ENCODE measurements around the gene ZNF610.
A peak's percentile ranks its signal among the peaks of the same experiment; 100 is the strongest.
"Not testable (repeated sequence)": the region's sequence is repeated elsewhere in the genome, so short reads cannot be mapped to it uniquely, and the experiment has no call there.

The ZNF610 gene

GRCh38 chr19:52336117-52336790, at the start of gene ZNF610:
Gene ZNF610 (plus strand): TSS chr19:52336243. CDS start chr19:52349173, 12,930 bp downstream.
- DNase-seq (ENCODE audit: low spot score in 2 of 2) (peak; percentile 81 to 91), ATAC-seq (peak; percentile 92)
- Mint-ChIP-seq H3K4me1 (peaks cover 11% of the 10 kb centered on the region), H3K36me3 (peaks cover 9% of the 10 kb centered on the region), H3K4me3 (peak within 1 kb of the TSS; percentile 86), H3K9me3 (peaks cover 25% of the 10 kb centered on the region), H3K27ac (peak within 1 kb of the TSS; percentile 96)

GRCh38 chr19:52286256-52286655, 49.8 kb upstream of the ZNF610 start:
- no peak overlapping the region for H3K4me3 Mint-ChIP-seq
- no peak overlapping the region for H3K27ac Mint-ChIP-seq
- ATAC-seq (no peak), DNase-seq (ENCODE audit: low spot score in 2 of 2) (no peak)
- H3K4me1 Mint-ChIP-seq: peaks cover 7% of the 10 kb centered on the region
- peaks cover 7% of the 10 kb centered on the region for H3K9me3 Mint-ChIP-seq
- peaks cover 95% of the 10 kb centered on the region for H3K36me3 Mint-ChIP-seq

GRCh38 chr19:52291781-52292180, 44.3 kb upstream of the ZNF610 start:
- H3K4me3 Mint-ChIP-seq: no peak overlapping the region
- no peaks in the 10 kb centered on the region for H3K4me1 Mint-ChIP-seq
- peaks cover 68% of the 10 kb centered on the region for H3K36me3 Mint-ChIP-seq
- ATAC-seq (no peak), DNase-seq (ENCODE audit: low spot score in 2 of 2) (no peak)
- no peak overlapping the region for H3K27ac Mint-ChIP-seq
- no peaks in the 10 kb centered on the region for H3K9me3 Mint-ChIP-seq

GRCh38 chr19:52292946-52293345, 43.1 kb upstream of the ZNF610 start:
- H3K4me3 Mint-ChIP-seq; ATAC-seq; DNase-seq (ENCODE audit: low spot score in 2 of 2); H3K27ac Mint-ChIP-seq; H3K9me3 Mint-ChIP-seq: not testable (repeated sequence)
- H3K36me3 Mint-ChIP-seq: peaks cover 68% of the 10 kb centered on the region
- peaks cover 11% of the 10 kb centered on the region for H3K4me1 Mint-ChIP-seq

DNA sequence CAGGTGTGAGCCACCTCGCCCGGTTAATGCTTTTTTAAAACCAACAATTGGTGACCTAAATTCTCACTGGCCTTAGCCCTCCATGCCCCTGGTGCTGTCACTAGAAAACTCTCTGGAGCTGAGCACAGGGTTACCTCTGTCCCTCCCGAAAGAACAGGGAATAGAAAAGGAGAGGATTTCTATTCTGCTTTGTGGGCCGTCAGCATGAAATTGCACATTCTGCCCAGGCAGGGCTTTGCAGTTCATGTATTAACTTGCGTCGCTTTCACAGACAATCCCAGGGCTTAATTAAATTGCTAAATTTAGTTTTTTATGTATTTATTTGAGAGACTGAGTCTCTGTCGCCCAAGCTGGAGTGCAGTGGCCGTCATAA, 39.7 kb upstream of the ZNF610 start:
- Mint-ChIP-seq H3K36me3 (peaks cover 62% of the 10 kb centered on the region), H3K4me1 (peaks cover 20% of the 10 kb centered on the region), H3K27ac (peak overlapping the region; percentile 100), H3K4me3 (peak overlapping the region; percentile 82), H3K9me3 (peaks cover 10% of the 10 kb centered on the region)
- no peak for DNase-seq (ENCODE audit: low spot score in 2 of 2)
- ATAC-seq: peak; percentile 15

GRCh38 chr19:52296773-52297600, 39.1 kb upstream of the ZNF610 start, which contains the start of gene ZNF480:
Gene ZNF480 (plus strand): TSS chr19:52297169. CDS start chr19:52300413, 3,244 bp downstream.
- Mint-ChIP-seq H3K4me1 (peaks cover 20% of the 10 kb centered on the region), H3K36me3 (peaks cover 66% of the 10 kb centered on the region), H3K9me3 (peaks cover 13% of the 10 kb centered on the region), H3K4me3 (peak within 1 kb of the TSS; percentile 82), H3K27ac (peak within 1 kb of the TSS; percentile 100)
- ATAC-seq (peak; percentile 92), DNase-seq (ENCODE audit: low spot score in 2 of 2) (peak; percentile 61 to 84)

GRCh38 chr19:52297601-52298364, 38.3 kb upstream of the ZNF610 start:
- H3K27ac Mint-ChIP-seq: peak overlapping the region; percentile 100
- DNase-seq (ENCODE audit: low spot score in 2 of 2): no peak
- peaks cover 73% of the 10 kb centered on the region for H3K36me3 Mint-ChIP-seq
- peaks cover 20% of the 10 kb centered on the region for H3K4me1 Mint-ChIP-seq
- ATAC-seq: no peak
- peaks cover 17% of the 10 kb centered on the region for H3K9me3 Mint-ChIP-seq
- peak overlapping the region; percentile 82 for H3K4me3 Mint-ChIP-seq

- no peak for DNase-seq (ENCODE audit: low spot score in 2 of 2)
- H3K4me3 Mint-ChIP-seq: no peak overlapping the region
- ATAC-seq: no peak
- H3K36me3 Mint-ChIP-seq: peaks cover 36% of the 10 kb centered on the region
- no peak overlapping the region for H3K27ac Mint-ChIP-seq
- no peaks in the 10 kb centered on the region for H3K4me1 Mint-ChIP-seq
- peaks cover 18% of the 10 kb centered on the region for H3K9me3 Mint-ChIP-seq
Observed at GRCh38 chr19:52307275-52307674, 28.8 kb upstream of the ZNF610 start.

GRCh38 chr19:52322429-52322828, 13.6 kb upstream of the ZNF610 start:
- Mint-ChIP-seq H3K27ac (no peak overlapping the region), H3K36me3 (peaks cover 53% of the 10 kb centered on the region), H3K4me1 (no peaks in the 10 kb centered on the region), H3K9me3 (peaks cover 32% of the 10 kb centered on the region), H3K4me3 (no peak overlapping the region)
- no peak for ATAC-seq
- no peak for DNase-seq (ENCODE audit: low spot score in 2 of 2)

DNA sequence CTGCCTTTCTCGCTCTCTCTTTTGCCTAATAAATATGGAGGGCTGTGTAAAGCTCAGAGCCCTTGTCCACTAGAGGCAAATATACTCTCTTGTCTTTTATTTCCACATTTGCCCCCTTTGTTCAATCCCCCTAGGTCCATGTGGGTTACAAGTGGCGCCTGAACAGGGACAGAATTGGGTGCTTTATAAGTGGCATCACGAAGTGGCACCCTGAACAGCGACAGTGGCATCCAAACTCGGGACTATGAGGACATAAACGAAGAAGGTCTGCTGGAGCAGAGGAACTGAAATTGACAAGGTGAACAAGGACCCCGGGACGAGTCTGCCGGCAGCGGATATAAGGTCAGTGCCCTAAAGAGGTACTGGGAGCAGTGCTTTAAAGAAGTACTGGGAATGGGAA, 4.3 kb upstream of the ZNF610 start:
- peaks cover 8% of the 10 kb centered on the region for H3K36me3 Mint-ChIP-seq
- H3K4me3 Mint-ChIP-seq: no peak overlapping the region
- peaks cover 21% of the 10 kb centered on the region for H3K9me3 Mint-ChIP-seq
- DNase-seq (ENCODE audit: low spot score in 2 of 2): no peak
- no peak for ATAC-seq
- no peak overlapping the region for H3K27ac Mint-ChIP-seq
- H3K4me1 Mint-ChIP-seq: peaks cover 3% of the 10 kb centered on the region

DNA sequence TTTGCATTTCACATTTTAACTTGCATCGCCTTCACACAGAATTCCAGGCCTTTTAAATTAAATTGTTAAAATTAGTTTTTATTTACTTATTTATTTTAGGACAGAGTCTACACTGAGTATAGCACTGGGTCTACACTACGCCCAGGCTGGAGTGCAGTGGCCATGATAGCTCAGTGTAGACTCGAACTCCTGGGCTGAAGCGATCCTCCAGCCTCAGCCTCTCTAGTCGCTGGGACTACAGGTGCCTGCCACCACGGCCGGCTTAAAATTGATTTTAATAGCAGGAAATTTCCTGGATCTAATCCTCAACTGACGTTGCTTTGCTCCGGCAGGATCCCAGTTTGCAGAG, 301 bp upstream of the ZNF610 start:
- ATAC-seq (peak; percentile 48), DNase-seq (ENCODE audit: low spot score in 2 of 2) (no peak)
- H3K9me3 Mint-ChIP-seq: peaks cover 27% of the 10 kb centered on the region
- H3K4me3 Mint-ChIP-seq: peak overlapping the region; percentile 86
- peaks cover 11% of the 10 kb centered on the region for H3K4me1 Mint-ChIP-seq
- peak overlapping the region; percentile 96 for H3K27ac Mint-ChIP-seq
- peaks cover 9% of the 10 kb centered on the region for H3K36me3 Mint-ChIP-seq

DNA sequence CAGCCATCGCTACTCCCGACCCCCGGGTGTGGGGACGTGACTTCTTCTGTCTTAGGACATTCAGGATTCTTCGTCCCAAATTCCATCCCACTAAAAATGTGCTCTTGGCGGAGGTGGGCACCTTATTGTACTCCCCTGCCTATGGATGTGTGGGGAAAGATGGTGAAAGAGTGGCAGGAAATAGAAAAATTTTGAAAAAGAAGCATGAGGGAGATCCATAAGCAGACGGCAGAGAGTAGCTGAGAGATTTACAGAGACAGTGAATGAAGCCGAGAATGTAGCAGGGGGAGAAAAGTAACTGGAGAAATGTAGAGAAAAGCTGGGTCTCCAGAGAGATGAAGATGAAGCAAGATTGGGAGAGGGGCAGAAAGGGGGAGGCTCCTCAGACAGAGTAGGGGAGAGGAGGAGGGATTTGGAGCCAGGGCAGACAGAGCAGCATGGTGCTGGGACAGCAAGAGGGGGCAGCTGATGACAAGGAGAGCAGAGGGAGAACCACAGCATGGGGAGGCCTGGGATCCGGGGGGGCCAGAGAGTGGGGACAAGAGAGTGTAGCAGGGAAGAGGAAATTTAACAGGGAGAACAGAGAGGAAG, 843 bp downstream of the ZNF610 start:
- Mint-ChIP-seq H3K27ac (peak overlapping the region; percentile 96), H3K4me1 (peaks cover 11% of the 10 kb centered on the region), H3K9me3 (peaks cover 21% of the 10 kb centered on the region), H3K4me3 (peak overlapping the region; percentile 86), H3K36me3 (peaks cover 9% of the 10 kb centered on the region)
- peak; percentile 6 for ATAC-seq
- no peak for DNase-seq (ENCODE audit: low spot score in 2 of 2)

- H3K4me3 Mint-ChIP-seq; H3K27ac Mint-ChIP-seq; H3K9me3 Mint-ChIP-seq; H3K36me3 Mint-ChIP-seq; ATAC-seq; DNase-seq (ENCODE audit: low spot score in 2 of 2): not testable (repeated sequence)
- peaks cover 11% of the 10 kb centered on the region for H3K4me1 Mint-ChIP-seq
Observed at GRCh38 chr19:52339022-52339421, 3.0 kb downstream of the ZNF610 start.

DNA sequence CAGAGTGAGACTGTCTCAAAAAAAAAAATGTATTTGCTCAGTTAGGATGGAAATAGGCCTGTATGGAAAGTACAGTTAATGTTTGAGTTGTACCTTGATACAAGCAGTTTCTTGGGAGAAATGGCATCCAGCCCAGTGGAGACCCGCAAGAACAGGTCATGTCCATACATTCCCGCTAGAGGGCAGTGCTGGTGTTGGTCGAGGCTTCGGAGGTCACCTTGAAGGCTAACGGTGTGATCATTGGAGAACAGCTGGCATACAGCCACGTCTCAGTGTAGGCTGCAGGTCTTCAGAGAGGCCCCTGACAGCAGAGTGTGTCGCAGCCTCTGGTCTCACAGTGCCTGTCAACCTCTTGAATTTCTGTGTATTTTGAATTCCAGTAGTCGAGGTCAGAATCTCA, 7.5 kb downstream of the ZNF610 start:
- ATAC-seq (peak; percentile 74), DNase-seq (ENCODE audit: low spot score in 2 of 2) (peak; percentile 39 to 65)
- Mint-ChIP-seq H3K9me3 (peaks cover 2% of the 10 kb centered on the region), H3K4me3 (no peak overlapping the region), H3K4me1 (no peaks in the 10 kb centered on the region), H3K27ac (no peak overlapping the region), H3K36me3 (no peaks in the 10 kb centered on the region)

DNA sequence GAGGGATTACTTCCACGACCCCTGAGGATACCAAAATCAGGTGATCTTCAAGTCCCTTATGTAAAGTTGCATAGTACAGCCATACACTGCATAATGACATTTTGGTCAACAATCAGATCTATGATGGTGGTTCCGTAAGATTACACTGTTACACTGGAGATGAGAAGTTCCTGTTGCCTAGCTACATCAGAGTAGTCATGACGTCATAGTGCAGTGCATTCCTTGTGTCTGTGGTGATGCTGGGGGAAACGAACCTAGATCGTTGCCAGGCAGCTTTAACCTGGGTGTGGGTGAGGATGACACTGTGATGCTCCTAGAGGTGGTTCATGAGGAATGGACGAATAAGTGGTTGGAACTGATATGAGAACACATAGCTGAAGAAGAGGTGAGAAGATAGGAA, 9.1 kb downstream of the ZNF610 start:
- Mint-ChIP-seq H3K27ac (no peak overlapping the region), H3K9me3 (peaks cover 7% of the 10 kb centered on the region), H3K36me3 (no peaks in the 10 kb centered on the region), H3K4me3 (no peak overlapping the region), H3K4me1 (no peaks in the 10 kb centered on the region)
- no peak for ATAC-seq
- DNase-seq (ENCODE audit: low spot score in 2 of 2): no peak

Data from stimulated activated effector memory CD8-positive, alpha-beta T cell treated with anti-CD3 and anti-CD28 coated beads, Interleukin-12 subunit alpha, Interleukin-12 subunit beta, amount 100 ng/mL, for 72 hours (primary cell).